HTERT RPE-1 (cell line): ENCODE data around the gene PER2.
"Not testable (repeated sequence)": the region's sequence is repeated elsewhere in the genome, so short reads cannot be mapped to it uniquely, and the experiment has no call there.

Experiments
- in situ Hi-C: fragments of 300-500 bp; cut with MboI; formaldehyde crosslinking; loops from 4 replicates; pipeline ENCODE4 v1.14.3; 2020; ENCODE audit warnings: low sequenced_read_pairs

PER2 gene

DNA sequence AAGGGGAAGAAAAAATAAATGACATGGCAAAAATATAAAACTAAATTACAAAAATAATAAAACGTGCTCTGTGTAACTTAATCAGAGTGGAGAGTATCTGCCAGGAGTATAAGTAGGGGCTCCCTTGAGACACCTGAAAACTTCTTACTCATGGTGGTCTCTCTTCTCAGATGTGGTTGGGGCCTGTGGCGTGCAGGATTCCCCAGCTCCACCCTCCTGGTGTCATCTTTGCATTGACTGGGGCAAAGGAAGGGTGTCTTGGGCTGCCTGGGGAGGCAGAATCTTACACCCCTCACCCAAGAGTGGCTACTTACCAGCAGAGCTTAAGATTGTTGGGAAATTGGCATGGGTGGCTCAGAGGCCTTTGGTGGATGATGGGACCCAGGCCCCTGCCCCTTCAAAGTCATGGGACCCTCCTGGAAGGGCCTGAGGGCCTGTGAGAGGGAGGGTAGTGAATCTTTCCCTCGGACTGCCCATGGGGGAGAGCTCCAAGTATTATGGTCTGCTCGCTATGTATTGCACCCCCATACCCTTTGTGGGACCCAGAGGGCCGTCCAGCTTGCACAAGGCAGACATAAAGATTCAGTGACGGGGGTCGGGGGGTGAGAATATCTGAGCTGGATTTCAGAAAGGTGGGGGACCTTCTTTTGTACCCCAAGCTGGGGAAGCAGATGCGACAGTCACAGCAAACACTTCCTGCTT, 25.0 kb upstream of the PER2 start:
- in situ Hi-C loops, result no loop called here

GRCh38 chr2:238310721-238311120, 22.3 kb upstream of the PER2 start:
- in situ Hi-C loops, result not testable (repeated sequence)

- in situ Hi-C loops, result no loop called here
Measured at GRCh38 chr2:238308177-238308576, 19.8 kb upstream of the PER2 start.

DNA sequence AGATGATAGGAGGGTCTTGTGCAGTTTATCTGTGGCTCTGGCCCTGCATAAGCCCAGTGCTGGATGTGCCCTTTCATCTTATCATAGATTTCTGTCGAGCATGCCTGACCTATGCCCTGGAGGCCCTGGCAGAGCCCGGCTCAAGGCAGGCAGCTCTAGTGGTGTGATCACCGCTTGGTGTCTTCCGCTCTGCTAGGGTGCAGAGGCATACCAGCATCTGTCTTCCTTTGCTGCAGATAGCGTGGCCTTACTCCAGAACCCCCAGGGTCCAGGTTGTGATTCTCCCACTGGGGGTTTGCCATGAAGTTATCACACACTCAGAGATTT, 18.2 kb upstream of the PER2 start:
- in situ Hi-C loops, result no loop called here

- in situ Hi-C loops, result no loop called here
Measured at GRCh38 chr2:238305965-238306671, 17.7 kb upstream of the PER2 start.

DNA sequence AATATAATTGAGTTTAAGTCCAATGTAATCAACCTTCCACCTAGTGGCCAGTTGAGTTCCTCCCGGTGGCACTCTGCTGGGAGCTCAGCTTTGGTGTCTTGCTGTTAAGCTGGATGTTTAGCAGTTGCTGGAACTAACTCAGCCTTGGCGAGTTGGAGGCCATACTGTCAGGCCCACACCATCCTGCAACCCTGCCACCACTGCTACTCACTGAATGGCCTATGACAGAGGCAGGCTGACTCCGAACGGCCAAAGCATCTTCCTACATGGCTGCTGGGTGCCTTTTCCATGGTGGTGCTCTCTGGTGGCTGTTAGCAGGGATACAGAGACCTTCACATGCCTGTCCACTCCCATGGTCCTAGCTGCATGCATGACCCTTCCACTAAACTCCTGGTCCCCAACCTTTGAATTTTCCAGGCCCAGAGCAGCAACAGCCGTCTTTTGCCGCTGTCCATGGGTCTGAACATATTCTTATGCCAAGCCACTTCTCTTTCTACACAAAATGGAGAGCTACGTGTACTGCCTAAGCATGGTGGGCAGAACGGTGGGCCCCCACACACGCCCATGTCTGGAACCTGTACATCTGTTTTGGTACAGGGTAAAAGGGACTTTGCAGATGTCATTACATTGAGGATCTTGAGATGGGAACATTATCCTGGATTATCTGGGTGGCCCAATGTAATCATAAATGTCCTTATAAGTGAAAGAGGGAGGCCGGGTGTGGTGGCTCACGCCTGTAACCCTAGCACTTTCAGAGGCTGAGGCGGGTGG, 16.9 kb upstream of the PER2 start:
- in situ Hi-C loops, result no loop called here

- in situ Hi-C loops, result no loop called here
Measured at GRCh38 chr2:238304116-238304515, 15.7 kb upstream of the PER2 start.

GRCh38 chr2:238302751-238303150, 14.3 kb upstream of the PER2 start:
- in situ Hi-C loops, result no loop called here

DNA sequence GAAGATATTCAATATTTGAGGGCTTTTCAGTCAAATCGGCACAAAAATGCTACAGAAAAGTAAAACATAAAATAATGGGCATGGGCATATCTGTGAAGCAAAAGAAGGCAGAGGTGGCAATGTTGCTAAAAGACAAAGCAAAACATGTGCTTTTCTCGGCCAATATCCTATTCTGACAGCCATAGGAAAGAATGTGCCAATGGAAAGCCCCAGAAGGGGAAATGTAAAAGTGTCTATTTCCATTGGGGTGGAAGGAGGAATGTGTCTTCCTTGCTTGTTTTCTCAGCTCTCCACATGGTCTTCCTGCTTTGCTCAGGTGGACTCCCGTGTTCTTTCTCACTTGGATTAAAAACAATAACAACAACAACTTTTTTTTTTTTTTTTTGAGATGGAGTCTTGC, 13.7 kb upstream of the PER2 start:
- in situ Hi-C loops, result no loop called here

GRCh38 chr2:238299803-238300202, 11.4 kb upstream of the PER2 start:
- in situ Hi-C loops, result no loop called here

- in situ Hi-C loops, result no loop called here
Measured at GRCh38 chr2:238296638-238297457, 8.4 kb upstream of the PER2 start.

GRCh38 chr2:238295144-238296112, 7.0 kb upstream of the PER2 start:
- in situ Hi-C loops, result no loop called here

- in situ Hi-C loops, result no loop called here
Measured at GRCh38 chr2:238294393-238295143, 6.2 kb upstream of the PER2 start.

DNA sequence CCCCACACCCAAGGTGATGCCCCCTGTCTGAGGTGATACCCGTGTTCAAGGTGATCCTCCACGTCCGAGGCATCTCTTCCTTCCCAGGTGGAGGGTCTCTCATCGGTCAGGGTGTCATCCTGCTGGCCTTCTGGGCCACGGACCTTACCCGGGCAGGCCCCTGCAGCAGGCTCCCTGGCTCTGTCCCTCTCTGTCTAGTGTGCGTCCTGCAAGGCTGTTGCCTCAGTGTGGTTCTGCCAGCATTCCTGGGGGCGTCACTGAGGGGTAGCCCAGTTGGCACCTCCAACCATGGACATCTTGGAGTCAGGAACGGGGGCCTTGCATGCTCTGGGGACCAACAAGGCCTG, 5.6 kb upstream of the PER2 start:
- in situ Hi-C loops, result no loop called here

DNA sequence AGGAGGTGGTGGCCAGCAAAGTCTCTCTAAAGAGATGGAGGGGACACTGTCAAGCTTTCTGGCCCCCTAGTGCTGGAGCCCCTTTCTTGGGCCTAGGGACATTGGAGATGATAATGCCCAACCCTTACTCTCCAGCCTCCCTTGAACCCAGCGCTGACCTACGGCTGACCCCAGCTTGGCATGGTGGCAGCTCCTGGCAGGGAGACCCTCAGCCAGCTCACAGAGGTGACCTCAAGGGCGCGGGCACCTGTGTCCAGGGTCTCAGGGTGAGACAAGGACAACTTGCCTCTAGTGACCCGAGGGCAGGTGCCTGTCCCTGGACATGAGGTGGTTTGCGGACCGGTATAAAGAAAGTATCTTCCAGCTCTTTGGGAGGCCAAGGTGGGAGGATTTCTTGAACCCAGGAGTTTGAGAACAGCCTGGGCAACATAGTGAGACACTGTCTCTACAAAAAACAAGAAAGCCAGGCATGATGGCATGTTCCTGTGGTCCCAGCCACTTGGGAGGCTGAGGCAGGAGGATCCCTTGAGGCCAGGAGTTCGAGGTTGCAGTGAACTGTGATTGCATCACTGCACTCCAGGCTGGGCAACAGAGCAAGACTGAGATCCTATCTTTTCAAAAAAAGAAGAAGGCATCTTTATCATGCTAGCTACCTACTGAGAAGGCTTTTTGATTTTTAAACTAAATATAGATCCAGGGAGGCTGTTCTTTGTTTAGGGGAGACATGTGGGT, 3.3 kb upstream of the PER2 start:
- in situ Hi-C loops, result no loop called here

DNA sequence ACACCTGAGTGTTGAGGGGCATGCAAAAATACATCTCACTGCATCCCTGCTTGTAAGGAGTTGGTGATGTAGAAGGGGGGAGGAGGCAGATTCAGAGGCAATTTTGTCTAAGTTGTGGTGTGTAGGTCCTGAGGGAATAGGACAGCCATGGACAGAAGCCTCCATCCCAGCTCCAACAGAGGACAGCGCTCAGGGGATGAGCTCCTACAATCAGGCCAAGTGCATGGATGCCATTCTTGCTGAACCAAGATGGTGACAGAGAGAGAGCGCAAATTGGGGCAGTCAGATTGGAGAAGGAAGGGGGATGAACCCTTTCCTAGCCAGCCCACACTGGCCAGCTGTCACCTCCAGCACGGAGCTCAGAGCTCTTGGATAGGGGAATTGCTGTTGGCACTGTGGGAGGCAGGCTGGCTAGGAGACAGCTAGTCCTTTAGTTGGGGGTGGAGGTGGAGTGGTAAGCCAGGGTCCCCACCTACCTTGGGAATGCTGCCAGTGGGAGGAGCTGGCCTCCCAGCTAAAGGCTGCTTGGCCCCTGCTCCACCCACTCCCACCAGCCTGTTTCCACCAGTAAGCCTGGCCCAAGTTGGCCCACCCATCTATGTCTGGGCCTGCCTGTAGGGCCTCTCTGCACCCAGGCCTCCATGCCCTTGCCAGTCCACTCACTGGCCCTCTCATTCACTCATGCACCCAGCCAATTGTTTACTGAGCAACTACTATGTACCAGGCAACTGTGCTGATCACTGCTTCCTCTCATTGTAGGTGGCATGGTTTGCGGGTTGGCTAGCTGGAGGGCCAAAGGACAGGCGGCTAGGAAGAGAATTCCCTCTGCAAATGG, 2.5 kb upstream of the PER2 start:
- in situ Hi-C loops, result no loop called here

GRCh38 chr2:238290091-238290509, 1.7 kb upstream of the PER2 start:
- in situ Hi-C loops, result no loop called here

- in situ Hi-C loops, result no loop called here
Measured at GRCh38 chr2:238289574-238289973, 1.2 kb upstream of the PER2 start.
